ENCODE results near the gene CDC73.

Gene CDC73

GRCh38 chr1:193241132-193241827, 119.4 kb downstream of the CDC73 start:
- TF ChIP-seq OSR1 (CRISPR knock-in tag; IDR thresholded peaks at IDR 0.05), result no peak
- TF ChIP-seq PPARA (CRISPR knock-in tag; IDR thresholded peaks at IDR 0.05; ENCODE audit: borderline replicate concordance), result no peak
- no peak for TF ChIP-seq POU6F1 (CRISPR knock-in tag; IDR thresholded peaks at IDR 0.05; ENCODE audit: borderline replicate concordance, low read depth)
- no peak for ATAC-seq

GRCh38 chr1:193242000-193242399, 120.2 kb downstream of the CDC73 start:
- TF ChIP-seq ARNTL (CRISPR knock-in tag; IDR thresholded peaks at IDR 0.05; ENCODE audit: borderline replicate concordance, low read depth), result no peak
- no peak for ATAC-seq

GRCh38 chr1:193249187-193249586, 127.4 kb downstream of the CDC73 start:
- TF ChIP-seq ISL1 (CRISPR knock-in tag; IDR thresholded peaks at IDR 0.05), result no peak
- TF ChIP-seq ZFP3 (CRISPR knock-in tag; IDR thresholded peaks at IDR 0.05), result no peak
- no peak for TF ChIP-seq TOX (CRISPR knock-in tag; IDR thresholded peaks at IDR 0.05; ENCODE audit: borderline replicate concordance)
- TF ChIP-seq RARB (CRISPR knock-in tag; IDR thresholded peaks at IDR 0.05), result no peak
- no peak for TF ChIP-seq ZNF70 (CRISPR knock-in tag; IDR thresholded peaks at IDR 0.05)
- TF ChIP-seq ESRRG (CRISPR knock-in tag; IDR thresholded peaks at IDR 0.05), result no peak
- no peak for TF ChIP-seq CSDC2 (CRISPR knock-in tag; IDR thresholded peaks at IDR 0.05)
- no peak for TF ChIP-seq ZC3H10 (CRISPR knock-in tag; IDR thresholded peaks at IDR 0.05)
- TF ChIP-seq OSR1 (CRISPR knock-in tag; IDR thresholded peaks at IDR 0.05), result no peak
- ATAC-seq, result no peak

- ATAC-seq, result no peak
- TF ChIP-seq ZNF565 (CRISPR knock-in tag; conservative IDR thresholded peaks at IDR 0.05; ENCODE audit: low read depth) (no peak), TSHZ2 (CRISPR knock-in tag; IDR thresholded peaks at IDR 0.05) (no peak), ZNF70 (CRISPR knock-in tag; IDR thresholded peaks at IDR 0.05) (no peak), GLIS3 (CRISPR knock-in tag; IDR thresholded peaks at IDR 0.05) (no peak), CSRNP3 (CRISPR knock-in tag; IDR thresholded peaks at IDR 0.05) (no peak), CSDC2 (CRISPR knock-in tag; IDR thresholded peaks at IDR 0.05) (no peak), SNAI2 (CRISPR knock-in tag; IDR thresholded peaks at IDR 0.05) (no peak), ZFP3 (CRISPR knock-in tag; IDR thresholded peaks at IDR 0.05) (no peak), POU6F1 (CRISPR knock-in tag; IDR thresholded peaks at IDR 0.05; ENCODE audit: borderline replicate concordance, low read depth) (no peak), PATZ1 (CRISPR knock-in tag; IDR thresholded peaks at IDR 0.05; ENCODE audit: borderline replicate concordance) (no peak), OSR1 (CRISPR knock-in tag; IDR thresholded peaks at IDR 0.05) (no peak), RARB (CRISPR knock-in tag; IDR thresholded peaks at IDR 0.05) (no peak)
These were observed 130.1 kb downstream of the CDC73 start for GRCh38 chr1:193251950-193252349.

Data from SK-N-SH treated with all-trans-retinoic acid at 6 μM for 48 hours (cell line).